ENCODE measurements around the gene ZBTB5.
A peak's percentile ranks its signal among the peaks of the same experiment; 100 is the strongest.

Gene ZBTB5

GRCh38 chr9:37464006-37464405 is 1.2 kb downstream of the ZBTB5 start:
- peaks cover 7% of the 10 kb centered on the region; the same call in 1 of the 2 replicates for H4K20me1 ChIP-seq (ENCODE audit: insufficient read depth, low read length)
- no peaks in the 10 kb centered on the region; the same call in 1 of the 2 replicates for H3K36me3 ChIP-seq (ENCODE audit: insufficient read depth, low read length)
- H2AFZ ChIP-seq (ENCODE audit: low read depth, low read length): no peak overlapping the region

GRCh38 chr9:37456817-37457216 is 8.4 kb downstream of the ZBTB5 start:
- no peak for DNase-seq
- Histone ChIP-seq H3K4me3 (ENCODE audit: low read depth in 1 of 2, low read length in 2 of 2) (no peak overlapping the region), H3K4me2 (ENCODE audit: insufficient read depth, low read length) (no peak overlapping the region), H4K20me1 (ENCODE audit: insufficient read depth, low read length) (peaks cover 27% of the 10 kb centered on the region; the same call in 1 of the 2 replicates), H3K9ac (ENCODE audit: low read depth, low read length) (no peak overlapping the region), H2AFZ (ENCODE audit: low read depth, low read length) (no peak overlapping the region), H3K79me2 (ENCODE audit: insufficient read depth, low read length) (peaks cover 91% of the 10 kb centered on the region), H3K4me1 (ENCODE audit: insufficient read depth, low read length) (no peaks in the 10 kb centered on the region), H3K27me3 (ENCODE audit: insufficient read depth, low read length, poor library complexity) (no peaks in the 10 kb centered on the region), H3K9me3 (ENCODE audit: insufficient read depth, low read length, severe bottlenecking) (no peaks in the 10 kb centered on the region), H3K27ac (ENCODE audit: low read length) (no peak overlapping the region), H3K36me3 (ENCODE audit: insufficient read depth, low read length) (no peaks in the 10 kb centered on the region; the same call in 1 of the 2 replicates)
- no peak for ATAC-seq (ENCODE audit: insufficient read depth, low read depth)
- TF ChIP-seq EZH2 (IDR thresholded peaks at IDR 0.05; ENCODE audit: borderline replicate concordance, low read depth, low read length, severe bottlenecking): no peak
- TF ChIP-seq CTCF (IDR thresholded peaks at IDR 0.05; ENCODE audit: borderline replicate concordance, extremely low read depth, low read length, poor library complexity, severe bottlenecking): no peak

More at GRCh38 chr9:37464006-37464405, 1.2 kb downstream of the ZBTB5 start:
- DNase-seq (no peak), ATAC-seq (ENCODE audit: insufficient read depth, low read depth) (no peak)
- Histone ChIP-seq H3K9me3 (ENCODE audit: insufficient read depth, low read length, severe bottlenecking) (no peaks in the 10 kb centered on the region), H3K4me2 (ENCODE audit: insufficient read depth, low read length) (peak overlapping the region; percentile 99), H3K27ac (ENCODE audit: low read length) (peak overlapping the region; percentile 89; the same call in 1 of the 2 replicates), H3K27me3 (ENCODE audit: insufficient read depth, low read length, poor library complexity) (no peaks in the 10 kb centered on the region), H3K4me1 (ENCODE audit: insufficient read depth, low read length) (peaks cover 39% of the 10 kb centered on the region), H3K9ac (ENCODE audit: low read depth, low read length) (peak overlapping the region; percentile 93), H3K4me3 (ENCODE audit: low read depth in 1 of 2, low read length in 2 of 2) (peak overlapping the region; percentile 64 to 85), H3K79me2 (ENCODE audit: insufficient read depth, low read length) (peaks cover 54% of the 10 kb centered on the region)
- no peak for TF ChIP-seq CTCF (IDR thresholded peaks at IDR 0.05; ENCODE audit: borderline replicate concordance, extremely low read depth, low read length, poor library complexity, severe bottlenecking)
- no peak for TF ChIP-seq EZH2 (IDR thresholded peaks at IDR 0.05; ENCODE audit: borderline replicate concordance, low read depth, low read length, severe bottlenecking)

GRCh38 chr9:37455884-37456647 is 9.2 kb downstream of the ZBTB5 start:
- Histone ChIP-seq H3K4me2 (ENCODE audit: insufficient read depth, low read length) (no peak overlapping the region), H3K36me3 (ENCODE audit: insufficient read depth, low read length) (no peaks in the 10 kb centered on the region; the same call in 1 of the 2 replicates), H3K27me3 (ENCODE audit: insufficient read depth, low read length, poor library complexity) (no peaks in the 10 kb centered on the region), H2AFZ (ENCODE audit: low read depth, low read length) (no peak overlapping the region), H3K9ac (ENCODE audit: low read depth, low read length) (no peak overlapping the region), H4K20me1 (ENCODE audit: insufficient read depth, low read length) (peaks cover 30% of the 10 kb centered on the region; the same call in 1 of the 2 replicates), H3K27ac (ENCODE audit: low read length) (no peak overlapping the region), H3K4me3 (ENCODE audit: low read depth in 1 of 2, low read length in 2 of 2) (no peak overlapping the region), H3K79me2 (ENCODE audit: insufficient read depth, low read length) (peaks cover 91% of the 10 kb centered on the region), H3K9me3 (ENCODE audit: insufficient read depth, low read length, severe bottlenecking) (no peaks in the 10 kb centered on the region), H3K4me1 (ENCODE audit: insufficient read depth, low read length) (no peaks in the 10 kb centered on the region)
- TF ChIP-seq EZH2 (IDR thresholded peaks at IDR 0.05; ENCODE audit: borderline replicate concordance, low read depth, low read length, severe bottlenecking): no peak
- TF ChIP-seq CTCF (IDR thresholded peaks at IDR 0.05; ENCODE audit: borderline replicate concordance, extremely low read depth, low read length, poor library complexity, severe bottlenecking): no peak
- DNase-seq: no peak
- no peak; the same call in 2 of the 3 replicates for ATAC-seq (ENCODE audit: insufficient read depth, low read depth)

All from DND-41 (cell line).